GM21423 (cell line): Measurements from ENCODE around the gene CAPSL.
"Not testable (repeated sequence)": the region's sequence is repeated elsewhere in the genome, so short reads cannot be mapped to it uniquely, and the experiment has no call there.

Experiments used
- ATAC-seq: cut with Tn5 transposase; IDR thresholded peaks from one replicate; pipeline ENCODE4 v1.9.1; 2021; ENCODE audit warnings: mild to moderate bottlenecking, moderate library complexity; ENCODE audit not compliant: unreplicated experiment

The CAPSL gene

DNA sequence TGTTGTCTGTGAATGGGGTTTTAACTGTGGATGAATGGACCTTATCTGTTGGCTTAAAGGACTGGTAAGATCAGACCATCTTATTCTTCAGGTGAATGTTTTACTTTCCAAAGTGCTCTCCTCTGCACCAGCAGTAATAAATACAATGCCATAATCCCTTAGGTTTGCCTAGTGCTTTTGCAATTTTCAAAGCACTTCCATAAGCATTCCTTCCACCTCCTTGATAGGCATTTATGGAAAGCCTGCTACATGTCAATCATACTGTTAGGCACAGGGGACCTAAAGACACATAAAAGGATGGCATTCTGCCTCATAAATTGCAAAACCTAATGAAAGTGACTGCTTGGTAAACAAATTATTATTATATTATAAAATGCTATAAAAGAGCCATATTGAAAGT is 60.3 kb downstream of the CAPSL start:
- ATAC-seq: no peak

DNA sequence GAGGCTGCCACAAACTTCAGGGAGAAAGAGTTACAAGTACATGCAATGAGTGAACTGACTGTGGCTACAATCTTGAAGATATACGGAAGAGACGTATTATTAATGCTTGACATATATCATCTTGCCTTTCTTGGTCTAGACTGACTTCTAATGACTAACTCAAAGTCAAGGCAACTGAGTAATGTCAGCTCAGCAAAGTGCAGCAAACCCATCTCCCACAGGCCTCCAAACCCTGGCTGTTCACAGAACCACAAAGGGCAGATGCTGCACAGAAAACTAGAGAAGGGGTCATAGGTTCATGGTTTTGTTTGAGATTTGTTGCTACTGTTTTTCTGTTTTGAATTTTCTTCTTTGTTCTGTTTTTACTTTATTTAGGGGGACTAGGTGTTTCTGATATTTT is 60.8 kb downstream of the CAPSL start:
- no peak for ATAC-seq

DNA sequence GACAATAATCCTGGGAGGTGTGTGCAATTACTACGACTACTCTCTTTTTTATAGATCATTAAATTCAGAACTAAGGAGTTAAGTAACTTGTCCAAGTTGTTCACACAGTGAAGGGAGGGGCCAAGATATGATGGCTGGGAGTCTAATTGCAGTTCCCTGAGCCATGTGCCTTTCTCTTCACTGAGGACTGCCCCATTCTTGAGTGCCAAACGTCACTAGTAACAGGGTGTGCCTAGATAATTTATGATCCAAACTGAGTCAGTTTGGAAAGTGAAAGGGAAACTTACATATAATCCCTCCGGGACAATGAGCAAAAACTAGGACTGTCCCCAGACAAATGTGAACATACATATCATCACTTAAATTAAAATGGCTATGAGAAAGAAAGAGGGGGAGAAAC is 61.5 kb downstream of the CAPSL start:
- no peak for ATAC-seq

DNA sequence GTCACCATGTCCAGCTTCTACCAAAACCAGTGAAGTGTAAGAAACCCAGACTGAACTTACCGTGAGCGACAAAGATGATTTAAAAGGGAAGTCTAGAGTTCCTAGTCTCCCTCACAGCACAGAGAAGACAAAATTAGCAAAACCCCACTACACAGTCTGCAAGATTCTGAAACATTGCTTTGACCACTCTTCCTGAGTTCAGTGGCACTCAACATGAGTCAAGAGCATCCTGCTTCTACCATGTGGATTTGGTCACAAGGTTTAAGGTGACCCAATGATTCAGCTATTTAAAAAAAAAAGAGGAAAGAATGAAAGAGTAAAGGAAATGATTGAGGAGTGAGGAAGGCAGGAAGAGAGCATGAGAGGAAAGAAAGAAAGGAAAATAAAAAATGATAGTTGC is 62.0 kb downstream of the CAPSL start:
- ATAC-seq: no peak

DNA sequence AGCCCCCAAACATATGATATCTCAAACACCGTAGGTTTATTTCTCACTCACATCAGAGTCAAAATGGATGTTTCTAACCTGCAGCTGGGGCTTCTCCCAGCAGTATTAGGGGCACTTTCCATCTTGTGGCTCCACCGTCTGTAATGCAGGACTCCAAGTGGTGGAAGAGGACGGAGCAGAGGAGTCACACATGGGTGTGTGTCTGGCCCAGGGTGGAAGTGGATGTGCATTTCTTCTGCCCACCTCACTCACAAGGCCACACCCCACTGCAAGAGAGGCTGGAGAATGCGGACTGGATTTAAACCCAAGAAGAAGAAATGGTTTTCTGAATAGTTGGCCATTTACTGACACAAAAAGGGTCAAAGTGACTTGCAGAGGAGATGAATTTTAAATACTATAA is 67.8 kb downstream of the CAPSL start:
- no peak for ATAC-seq

DNA sequence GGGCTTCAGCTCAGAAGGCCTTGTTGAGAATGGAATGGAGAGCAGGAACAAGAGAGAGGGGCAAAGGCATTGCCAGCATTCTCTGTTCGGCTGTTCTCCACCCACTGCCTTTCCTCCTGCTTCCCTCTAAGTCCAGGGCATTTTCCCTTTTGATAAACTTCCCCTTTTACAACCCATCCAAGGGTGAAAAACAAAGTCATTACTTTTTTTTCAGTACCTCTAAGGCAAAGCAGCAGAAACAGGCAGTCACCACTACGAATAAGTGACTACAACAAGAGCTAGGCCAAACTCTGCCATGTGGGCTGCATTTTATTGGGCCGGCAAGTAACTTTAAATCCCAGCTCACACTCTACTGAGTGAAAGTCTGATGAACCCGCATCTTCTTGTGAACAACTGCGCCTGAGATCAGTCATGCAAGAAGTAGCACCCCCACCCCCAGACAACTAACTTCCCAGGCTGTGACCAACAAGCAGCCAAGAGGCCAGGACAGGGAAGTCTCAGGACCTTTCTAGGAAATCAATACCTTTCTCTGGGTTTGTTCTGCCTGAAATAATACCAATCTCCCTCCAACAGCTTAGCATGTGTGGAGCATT is 68.6 kb downstream of the CAPSL start:
- ATAC-seq: no peak

DNA sequence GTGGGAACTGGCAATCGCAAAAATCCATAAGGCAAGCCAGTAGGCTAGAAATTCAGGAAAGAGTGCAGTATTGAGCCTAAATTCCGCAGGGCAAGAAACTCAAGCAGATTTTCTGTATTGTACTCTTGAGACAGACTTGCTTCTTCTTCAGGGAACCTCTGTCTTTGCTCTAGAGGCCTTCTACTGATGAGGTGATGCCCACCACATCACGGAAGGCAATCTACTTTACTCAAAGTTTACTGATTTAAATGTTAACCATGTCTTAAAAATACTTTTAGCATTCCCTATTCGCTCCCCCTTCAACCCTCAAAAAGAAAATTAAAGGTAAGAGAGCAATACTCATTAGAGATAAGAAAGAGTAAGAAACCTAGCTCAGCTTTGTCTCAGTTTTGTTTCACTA is 70.4 kb downstream of the CAPSL start:
- ATAC-seq: no peak

DNA sequence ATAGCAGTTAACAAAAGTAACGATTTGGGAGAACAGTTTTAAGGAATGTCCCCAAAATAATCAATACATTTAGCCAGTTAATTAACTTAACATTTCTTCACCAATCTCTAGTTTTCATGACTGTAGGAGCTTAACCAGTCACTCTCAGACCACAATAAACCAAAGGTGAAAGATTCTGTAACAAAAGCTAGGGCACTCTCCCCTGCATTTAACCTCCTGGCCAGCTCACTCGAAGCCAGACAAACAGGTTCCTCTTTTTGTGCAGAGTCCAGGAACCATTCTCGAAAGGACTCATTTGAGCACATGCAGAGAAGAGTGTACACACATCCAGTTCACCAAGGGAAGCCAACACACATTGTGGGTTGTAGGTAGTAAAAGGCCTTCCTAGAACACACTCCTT is 75.3 kb downstream of the CAPSL start:
- no peak for ATAC-seq

DNA sequence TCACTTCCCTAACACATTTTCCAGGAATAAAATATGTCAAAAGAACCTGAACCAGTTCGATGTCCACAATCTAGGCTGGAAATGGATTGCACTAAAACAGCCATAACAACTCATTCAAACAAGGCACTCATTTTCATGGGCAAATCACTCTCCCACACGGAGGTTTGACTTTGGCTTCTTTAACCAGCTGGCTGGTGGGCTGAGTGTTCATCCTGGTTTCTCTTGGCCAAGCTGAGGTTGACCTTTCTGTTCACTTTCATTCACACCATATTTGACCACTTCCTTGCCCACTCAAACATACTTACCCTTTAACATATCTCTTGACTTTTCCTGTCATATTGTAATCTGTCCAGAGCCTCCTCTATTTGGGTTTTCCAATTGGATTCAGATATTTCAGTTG is 76.3 kb downstream of the CAPSL start:
- no peak for ATAC-seq

DNA sequence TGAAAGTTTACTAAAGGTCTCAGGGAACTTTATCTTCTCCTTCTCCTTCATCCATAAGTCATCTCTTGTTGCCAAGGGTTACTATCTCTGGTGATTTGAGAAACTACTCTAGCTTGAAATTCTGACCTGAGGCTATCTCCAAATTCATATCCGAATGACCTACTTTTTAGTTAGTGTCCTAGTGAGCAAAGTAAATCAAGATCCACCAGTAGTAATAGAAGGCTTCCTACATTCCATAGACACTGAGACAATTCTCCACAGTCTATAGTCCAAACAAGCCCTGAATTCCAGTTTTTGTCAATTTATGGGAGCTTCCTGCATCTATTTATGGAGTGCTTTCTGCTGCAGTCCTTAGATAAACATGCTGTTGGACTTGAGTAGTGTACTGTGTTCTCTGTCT is 76.7 kb downstream of the CAPSL start:
- ATAC-seq: no peak

DNA sequence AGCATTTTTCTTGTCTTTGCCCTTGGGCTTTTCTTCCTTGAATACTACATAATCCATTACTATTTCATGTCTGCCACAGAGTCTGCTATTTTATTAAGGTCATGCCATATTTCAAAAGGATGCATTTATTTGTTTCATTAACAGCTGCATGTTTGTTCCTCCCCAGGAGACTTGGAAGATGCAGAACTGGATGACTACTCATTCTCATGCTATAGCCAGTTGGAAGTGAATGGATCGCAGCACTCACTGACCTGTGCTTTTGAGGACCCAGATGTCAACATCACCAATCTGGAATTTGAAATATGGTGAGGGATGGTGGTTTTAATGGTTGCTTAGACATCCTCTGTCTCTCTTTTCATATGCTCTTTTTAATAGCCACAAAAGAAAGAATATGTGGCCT is 77.7 kb downstream of the CAPSL start:
- no peak for ATAC-seq

DNA sequence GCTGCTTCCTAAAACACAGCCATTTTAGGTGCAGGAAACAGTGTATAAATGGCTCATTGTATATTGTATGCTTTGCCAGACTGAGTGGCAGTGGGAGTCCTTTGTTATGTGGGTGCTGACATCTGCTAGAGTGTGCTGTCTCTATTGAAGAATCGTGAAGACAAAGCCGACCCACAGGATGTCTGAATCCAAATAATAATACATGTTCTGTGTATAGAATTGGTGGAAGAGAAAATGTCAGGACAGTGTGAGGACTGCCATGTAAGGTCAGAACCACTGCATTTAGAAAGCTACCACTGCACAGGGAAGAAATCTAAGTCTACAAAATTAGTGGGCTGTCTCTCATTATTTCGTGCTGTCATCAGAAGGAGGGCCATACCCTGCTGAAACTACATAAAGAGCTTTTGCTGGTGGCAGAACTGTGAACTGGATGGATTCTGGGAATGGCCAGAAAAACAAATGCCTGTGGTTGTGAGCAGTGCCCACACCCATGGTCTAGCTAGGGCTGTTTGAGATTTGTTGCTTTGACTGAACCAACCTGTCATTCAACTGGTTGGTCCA is 79.2 kb downstream of the CAPSL start:
- no peak for ATAC-seq

DNA sequence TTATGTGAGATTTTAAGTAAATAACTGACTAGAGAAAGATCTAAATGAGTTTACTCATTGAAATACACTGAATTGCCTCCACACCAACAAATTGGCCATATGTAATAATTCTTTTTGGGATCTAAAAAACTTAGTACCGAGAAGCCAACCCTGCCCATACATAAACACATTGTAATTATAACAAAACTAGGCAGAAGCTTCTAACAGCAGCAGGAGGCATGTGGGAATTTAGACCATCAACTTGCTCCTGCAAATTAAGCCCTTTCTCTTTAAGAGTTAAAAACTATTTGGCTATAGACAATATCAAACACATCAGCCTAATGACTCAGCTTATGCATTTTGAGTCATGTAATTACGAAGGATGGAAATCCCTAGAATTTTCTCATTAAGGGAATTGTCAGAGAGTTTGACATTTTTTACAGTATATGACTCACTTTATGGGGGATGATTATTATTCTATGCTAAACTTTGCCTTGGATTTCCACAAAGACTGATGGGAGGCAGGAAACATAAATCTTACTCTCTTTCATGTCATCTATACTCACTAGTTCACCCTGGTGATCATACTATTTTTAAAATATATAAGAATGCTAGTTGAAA is 80.7 kb downstream of the CAPSL start:
- no peak for ATAC-seq

DNA sequence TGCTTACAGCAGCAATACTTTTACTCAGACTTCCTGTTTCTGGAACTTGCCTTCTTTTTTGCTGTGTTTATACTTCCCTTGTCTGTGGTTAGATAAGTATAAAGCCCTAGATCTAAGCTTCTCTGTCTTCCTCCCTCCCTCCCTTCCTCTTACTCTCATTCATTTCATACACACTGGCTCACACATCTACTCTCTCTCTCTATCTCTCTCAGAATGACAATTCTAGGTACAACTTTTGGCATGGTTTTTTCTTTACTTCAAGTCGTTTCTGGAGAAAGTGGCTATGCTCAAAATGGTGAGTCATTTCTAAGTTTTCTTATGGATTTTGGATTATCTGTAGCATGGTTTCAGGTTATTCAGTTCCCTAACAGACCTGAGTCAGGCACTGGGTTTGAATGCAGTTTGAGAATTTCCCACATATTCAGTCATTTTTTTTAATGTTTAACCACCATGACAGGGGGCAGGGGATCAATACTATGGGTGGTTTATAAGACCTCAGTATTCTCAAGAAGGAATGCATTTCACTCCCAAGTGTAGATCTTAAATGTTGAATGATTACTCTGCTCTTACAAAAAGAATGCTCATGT is 81.6 kb downstream of the CAPSL start, which contains the start of gene IL7R:
TSS of gene IL7R (plus strand) at position 127 of the 587 bp plus-strand sequence. CDS start at position 214, 87 bp downstream.
- no peak for ATAC-seq

DNA sequence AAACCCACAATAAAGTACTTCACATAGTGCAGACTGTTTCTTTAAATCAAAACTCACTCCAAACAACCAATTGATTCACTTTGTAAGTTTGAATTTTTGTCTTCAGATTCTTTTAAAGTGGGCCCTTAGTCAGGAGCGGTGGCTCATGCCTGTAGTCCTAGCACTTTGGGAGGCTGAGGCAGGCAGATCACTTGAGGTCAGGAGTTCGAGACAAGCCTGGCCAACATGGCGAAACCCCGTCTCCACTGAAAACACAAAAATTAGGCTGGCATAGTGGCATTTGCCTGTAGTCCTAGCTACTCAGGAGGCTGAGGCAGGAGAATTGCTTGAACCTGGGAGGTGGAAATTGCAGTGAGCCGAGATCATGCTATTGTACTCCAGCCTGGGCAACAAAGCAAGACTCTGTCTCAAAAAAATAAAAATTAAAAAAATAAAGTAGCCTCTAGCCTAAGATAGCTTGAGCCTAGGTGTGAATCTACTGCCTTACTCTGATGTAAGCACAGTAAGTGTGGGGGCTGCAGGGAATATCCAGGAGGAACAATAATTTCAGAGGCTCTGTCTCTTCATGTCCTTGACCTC is 82.1 kb downstream of the CAPSL start:
- ATAC-seq: not testable (repeated sequence)

DNA sequence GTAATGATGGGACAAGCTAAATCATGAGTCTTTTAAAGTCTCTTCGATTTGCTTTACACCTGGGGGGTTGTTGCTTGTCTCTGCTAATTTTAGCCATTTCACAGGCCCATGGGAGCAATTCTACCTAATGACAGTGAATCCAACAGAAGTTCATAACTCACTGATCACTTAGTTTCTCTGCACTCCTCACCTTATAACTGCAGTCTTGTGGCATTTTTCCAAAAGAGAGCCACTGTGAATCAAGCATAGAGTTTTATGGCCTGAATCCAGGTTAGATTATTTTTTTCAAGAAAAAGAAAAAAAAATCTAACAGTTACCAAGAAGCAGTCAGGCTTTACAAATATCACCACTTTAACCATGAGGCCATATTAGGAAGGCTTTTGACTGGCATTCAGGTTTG is 83.2 kb downstream of the CAPSL start:
- ATAC-seq: no peak
